Skeletal muscle tissue (tissue), 4 donors: Measurements from ENCODE around the gene GP5. TPM values are rescaled to one million over a fixed set of nuclear protein-coding genes. Genes with fewer than 3 reads are reported as not detected.

Experiments used
- H3K27ac ChIP-seq: one replicate; pipeline ENCODE4 v1.7.0; 2013; ENCODE audit warnings: mild to moderate bottlenecking, low read depth, low read length, inconsistent platforms
- H3K27me3 ChIP-seq, 3 donors: one replicate each; pipeline ENCODE4 v1.7.0; 2013; ENCODE audit warnings: low read length in 3 of 3; ENCODE audit not compliant: control insufficient read depth in 3 of 3, insufficient read depth in 3 of 3
- H3K36me3 ChIP-seq, 3 donors: one replicate each; pipeline ENCODE4 v1.7.0; 2013; ENCODE audit warnings: low read length in 3 of 3; ENCODE audit not compliant: control insufficient read depth in 3 of 3, insufficient read depth in 3 of 3
- H3K4me1 ChIP-seq, 3 donors: one replicate each; pipeline ENCODE4 v1.7.0; 2013; ENCODE audit warnings: low read length in 3 of 3, mild to moderate bottlenecking in 3 of 3; ENCODE audit not compliant: control insufficient read depth in 3 of 3, insufficient read depth in 3 of 3
- H3K4me3 ChIP-seq, 3 donors: one replicate each; pipeline ENCODE4 v1.7.0; 2013; ENCODE audit warnings: low read length in 3 of 3
- H3K9ac ChIP-seq, 3 donors: one replicate each; pipeline ENCODE4 v1.7.0; 2013; ENCODE audit warnings: low read length in 3 of 3, mild to moderate bottlenecking in 3 of 3, moderate library complexity in 2 of 3, low read depth in 1 of 3
- H3K9me3 ChIP-seq, 3 donors: one replicate each; pipeline ENCODE4 v1.7.0; 2013; ENCODE audit warnings: low read length in 3 of 3; ENCODE audit not compliant: control insufficient read depth in 3 of 3
- total RNA-seq: library from RNA; depleted of rRNA; stranded (reverse); fragments of >200 nt; gene quantifications from one replicate; pipeline ENCODE4 v1.2.3, GENCODE V29; 2014
- donor health status: Osteomylitis.

GP5 gene
- total RNA-seq, 1 donor from 2014 or later, result under 0.01 TPM

- no peak overlapping the region for H3K9ac ChIP-seq
- no peaks in the 10 kb centered on the region for H3K4me1 ChIP-seq
- H3K36me3 ChIP-seq, result peaks cover 13 to 35% (median 31%) of the 10 kb centered on the region in 3 donors
- H3K9me3 ChIP-seq, result no peaks in the 10 kb centered on the region
- no peak overlapping the region for H3K4me3 ChIP-seq
- no peaks in the 10 kb centered on the region for H3K27me3 ChIP-seq
- no peak overlapping the region for H3K27ac ChIP-seq
Observed at GRCh38 chr3:194425399-194425798, 26.3 kb upstream of the GP5 start.

- Histone ChIP-seq H3K9ac (no peak overlapping the region), H3K36me3 (peaks cover 12 to 31% (median 30%) of the 10 kb centered on the region in 3 donors), H3K4me3 (no peak overlapping the region), H3K27ac (no peak overlapping the region), H3K4me1 (no peaks in the 10 kb centered on the region), H3K27me3 (no peaks in the 10 kb centered on the region), H3K9me3 (no peaks in the 10 kb centered on the region)
Observed at GRCh38 chr3:194424953-194425352, 25.9 kb upstream of the GP5 start.

- Histone ChIP-seq H3K4me1 (no peaks in the 10 kb centered on the region), H3K27me3 (no peaks in the 10 kb centered on the region), H3K36me3 (peaks cover 10 to 26% (median 24%) of the 10 kb centered on the region in 3 donors), H3K27ac (no peak overlapping the region), H3K4me3 (no peak overlapping the region), H3K9me3 (no peaks in the 10 kb centered on the region), H3K9ac (no peak overlapping the region)
Observed at GRCh38 chr3:194424373-194424772, 25.3 kb upstream of the GP5 start.

GRCh38 chr3:194423317-194423716 is 24.3 kb upstream of the GP5 start:
- Histone ChIP-seq H3K9ac (no peak overlapping the region), H3K9me3 (no peaks in the 10 kb centered on the region), H3K36me3 (peaks cover 7 to 30% (median 22%) of the 10 kb centered on the region in 3 donors), H3K27me3 (no peaks in the 10 kb centered on the region), H3K4me3 (no peak overlapping the region), H3K27ac (no peak overlapping the region), H3K4me1 (no peaks in the 10 kb centered on the region)

GRCh38 chr3:194422188-194422587 is 23.1 kb upstream of the GP5 start:
- H3K9me3 ChIP-seq, result no peaks in the 10 kb centered on the region
- H3K4me3 ChIP-seq, result no peak overlapping the region
- H3K9ac ChIP-seq, result no peak overlapping the region
- H3K27me3 ChIP-seq, result no peaks in the 10 kb centered on the region
- H3K4me1 ChIP-seq, result no peaks in the 10 kb centered on the region
- H3K27ac ChIP-seq, result no peak overlapping the region
- H3K36me3 ChIP-seq, result peaks cover 7 to 30% (median 22%) of the 10 kb centered on the region in 3 donors

GRCh38 chr3:194418671-194419070 is 19.6 kb upstream of the GP5 start:
- H3K4me3 ChIP-seq, result no peak overlapping the region
- H3K36me3 ChIP-seq, result peaks cover 0 to 13% (median 3%) of the 10 kb centered on the region in 3 donors
- no peaks in the 10 kb centered on the region for H3K4me1 ChIP-seq
- no peak overlapping the region for H3K27ac ChIP-seq
- no peaks in the 10 kb centered on the region for H3K27me3 ChIP-seq
- H3K9me3 ChIP-seq, result no peaks in the 10 kb centered on the region
- no peak overlapping the region for H3K9ac ChIP-seq

- Histone ChIP-seq H3K36me3 (peaks cover 0 to 8% (median 7%) of the 10 kb centered on the region in 3 donors), H3K4me3 (no peak overlapping the region), H3K9ac (no peak overlapping the region), H3K4me1 (no peaks in the 10 kb centered on the region), H3K27me3 (no peaks in the 10 kb centered on the region), H3K9me3 (no peaks in the 10 kb centered on the region), H3K27ac (no peak overlapping the region)
Observed at GRCh38 chr3:194407423-194407822, 8.4 kb upstream of the GP5 start.

- H3K27me3 ChIP-seq, result peaks cover 0 to 4% (median 3%) of the 10 kb centered on the region in 3 donors
- H3K9ac ChIP-seq, result no peak overlapping the region
- no peak overlapping the region for H3K4me3 ChIP-seq
- peaks cover 0 to 6% (median 5%) of the 10 kb centered on the region in 3 donors for H3K36me3 ChIP-seq
- no peaks in the 10 kb centered on the region for H3K4me1 ChIP-seq
- no peak overlapping the region for H3K27ac ChIP-seq
- H3K9me3 ChIP-seq, result no peaks in the 10 kb centered on the region
Observed at GRCh38 chr3:194405766-194406165, 6.7 kb upstream of the GP5 start.

- Histone ChIP-seq H3K9me3 (no peaks in the 10 kb centered on the region), H3K27me3 (peaks cover 3 to 10% (median 5%) of the 10 kb centered on the region in 3 donors), H3K9ac (no peak overlapping the region), H3K36me3 (peaks cover 0 to 6% (median 5%) of the 10 kb centered on the region in 3 donors), H3K4me1 (no peaks in the 10 kb centered on the region), H3K27ac (no peak overlapping the region), H3K4me3 (no peak overlapping the region)
Observed at GRCh38 chr3:194404365-194405140, 5.5 kb upstream of the GP5 start.

- no peak overlapping the region for H3K27ac ChIP-seq
- H3K27me3 ChIP-seq, result peaks cover 27 to 30% (median 28%) of the 10 kb centered on the region in 3 donors
- H3K4me3 ChIP-seq, result no peak overlapping the region
- H3K9me3 ChIP-seq, result no peaks in the 10 kb centered on the region
- H3K4me1 ChIP-seq, result peaks cover 10 to 14% (median 12%) of the 10 kb centered on the region in 3 donors
- no peak overlapping the region for H3K9ac ChIP-seq
- peaks cover 0 to 6% (median 3%) of the 10 kb centered on the region in 3 donors for H3K36me3 ChIP-seq
Observed at GRCh38 chr3:194401868-194402329, 2.8 kb upstream of the GP5 start.
